ENCODE results near the gene ZFYVE28. TPM values are rescaled to one million over a fixed set of nuclear protein-coding genes. Genes with fewer than 3 reads are reported as not detected.

Gene ZFYVE28
- total RNA-seq, 1 donor from 2014 or later, result 2.0 TPM

DNA sequence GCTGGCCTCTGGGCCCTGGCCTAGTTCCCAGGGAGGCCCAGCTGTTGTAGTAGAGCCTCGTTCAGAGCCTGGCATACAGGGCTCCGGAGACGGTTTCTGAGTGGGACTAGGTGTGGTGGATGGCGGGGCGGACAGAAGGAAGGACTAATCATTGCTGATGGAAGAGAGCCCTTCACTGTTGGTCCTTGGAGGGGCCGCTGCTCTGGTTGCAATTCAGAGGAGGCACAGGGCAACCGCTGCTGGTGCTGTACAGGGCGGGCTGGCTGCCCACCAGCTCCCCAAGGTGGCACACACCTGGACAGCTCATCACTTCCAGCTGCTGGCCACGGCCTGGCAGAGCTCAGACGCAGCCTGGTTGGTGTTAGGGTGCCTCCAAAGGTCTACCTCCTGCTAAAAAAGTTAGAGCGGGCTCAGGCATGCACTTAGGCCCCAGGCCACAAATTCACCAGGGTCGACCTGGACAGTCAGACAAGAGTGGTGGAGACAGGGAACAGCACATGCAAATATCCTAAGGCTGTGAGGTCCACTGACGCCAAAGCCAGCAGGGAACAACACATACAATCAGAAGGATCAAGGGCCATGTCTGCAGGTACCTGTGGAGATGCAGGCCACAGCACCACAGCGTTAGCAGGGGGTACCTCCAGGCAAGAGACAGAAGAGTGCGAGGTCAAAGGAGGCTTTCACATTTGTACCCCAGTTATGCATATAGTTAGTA is 43.0 kb upstream of the ZFYVE28 start:
- Histone ChIP-seq H3K4me3 (ENCODE audit: low read depth, low read length) (no peak overlapping the region), H3K36me3 (ENCODE audit: control insufficient read depth, insufficient read depth, low read length) (no peaks in the 10 kb centered on the region), H3K27me3 (ENCODE audit: control insufficient read depth, insufficient read depth, low read length) (peaks cover 20% of the 10 kb centered on the region)
- no peak for DNase-seq (ENCODE audit: low read depth)
- TF ChIP-seq, protein P1, sequence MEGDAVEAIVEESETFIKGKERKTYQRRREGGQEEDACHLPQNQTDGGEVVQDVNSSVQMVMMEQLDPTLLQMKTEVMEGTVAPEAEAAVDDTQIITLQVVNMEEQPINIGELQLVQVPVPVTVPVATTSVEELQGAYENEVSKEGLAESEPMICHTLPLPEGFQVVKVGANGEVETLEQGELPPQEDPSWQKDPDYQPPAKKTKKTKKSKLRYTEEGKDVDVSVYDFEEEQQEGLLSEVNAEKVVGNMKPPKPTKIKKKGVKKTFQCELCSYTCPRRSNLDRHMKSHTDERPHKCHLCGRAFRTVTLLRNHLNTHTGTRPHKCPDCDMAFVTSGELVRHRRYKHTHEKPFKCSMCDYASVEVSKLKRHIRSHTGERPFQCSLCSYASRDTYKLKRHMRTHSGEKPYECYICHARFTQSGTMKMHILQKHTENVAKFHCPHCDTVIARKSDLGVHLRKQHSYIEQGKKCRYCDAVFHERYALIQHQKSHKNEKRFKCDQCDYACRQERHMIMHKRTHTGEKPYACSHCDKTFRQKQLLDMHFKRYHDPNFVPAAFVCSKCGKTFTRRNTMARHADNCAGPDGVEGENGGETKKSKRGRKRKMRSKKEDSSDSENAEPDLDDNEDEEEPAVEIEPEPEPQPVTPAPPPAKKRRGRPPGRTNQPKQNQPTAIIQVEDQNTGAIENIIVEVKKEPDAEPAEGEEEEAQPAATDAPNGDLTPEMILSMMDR (IDR thresholded peaks at IDR 0.05; ENCODE audit: insufficient read depth, low read length, poor library complexity, severe bottlenecking), result no peak

DNA sequence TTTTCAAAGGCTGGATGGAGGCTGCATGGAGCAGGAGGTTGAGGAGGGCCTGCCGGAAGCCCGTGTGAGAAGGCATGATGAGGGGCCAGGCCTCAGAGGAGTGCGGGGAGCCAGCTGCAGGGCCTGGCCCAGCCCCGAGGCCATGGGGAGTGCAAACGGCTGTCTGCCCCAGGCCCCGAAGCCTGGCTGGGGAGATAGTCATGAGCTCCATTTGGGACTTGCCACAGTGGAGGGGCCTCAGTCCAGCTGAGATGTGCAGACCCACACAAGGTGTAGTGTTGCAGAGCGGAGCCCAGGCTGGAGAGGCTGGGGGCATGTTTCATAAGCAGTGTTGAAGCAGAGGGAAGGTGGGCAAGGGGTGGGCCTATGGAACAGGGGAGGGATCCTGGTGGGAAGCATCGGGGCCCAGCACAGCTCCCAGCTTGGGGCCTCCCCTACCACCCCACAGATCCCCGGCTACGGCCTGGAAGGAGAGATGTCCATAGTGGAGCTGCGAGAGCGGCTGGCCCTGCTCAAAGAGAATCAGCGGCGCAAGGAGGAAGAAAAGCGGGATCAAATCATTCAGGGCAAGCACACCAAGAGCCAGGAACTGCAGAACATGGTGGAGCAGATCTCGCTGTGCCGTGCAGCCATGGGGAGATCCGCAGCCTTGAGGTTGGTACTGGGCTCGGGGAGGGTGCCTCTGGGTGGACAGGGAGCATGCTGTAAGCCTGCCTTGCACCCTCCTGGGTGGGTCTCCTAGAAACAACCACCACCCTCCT is 41.3 kb upstream of the ZFYVE28 start:
- Histone ChIP-seq H3K4me3 (ENCODE audit: low read depth, low read length) (no peak overlapping the region), H3K27me3 (ENCODE audit: control insufficient read depth, insufficient read depth, low read length) (peaks cover 20% of the 10 kb centered on the region), H3K36me3 (ENCODE audit: control insufficient read depth, insufficient read depth, low read length) (no peaks in the 10 kb centered on the region)
- TF ChIP-seq, protein P1 (IDR thresholded peaks at IDR 0.05; ENCODE audit: insufficient read depth, low read length, poor library complexity, severe bottlenecking), result no peak
- no peak for DNase-seq (ENCODE audit: low read depth)

DNA sequence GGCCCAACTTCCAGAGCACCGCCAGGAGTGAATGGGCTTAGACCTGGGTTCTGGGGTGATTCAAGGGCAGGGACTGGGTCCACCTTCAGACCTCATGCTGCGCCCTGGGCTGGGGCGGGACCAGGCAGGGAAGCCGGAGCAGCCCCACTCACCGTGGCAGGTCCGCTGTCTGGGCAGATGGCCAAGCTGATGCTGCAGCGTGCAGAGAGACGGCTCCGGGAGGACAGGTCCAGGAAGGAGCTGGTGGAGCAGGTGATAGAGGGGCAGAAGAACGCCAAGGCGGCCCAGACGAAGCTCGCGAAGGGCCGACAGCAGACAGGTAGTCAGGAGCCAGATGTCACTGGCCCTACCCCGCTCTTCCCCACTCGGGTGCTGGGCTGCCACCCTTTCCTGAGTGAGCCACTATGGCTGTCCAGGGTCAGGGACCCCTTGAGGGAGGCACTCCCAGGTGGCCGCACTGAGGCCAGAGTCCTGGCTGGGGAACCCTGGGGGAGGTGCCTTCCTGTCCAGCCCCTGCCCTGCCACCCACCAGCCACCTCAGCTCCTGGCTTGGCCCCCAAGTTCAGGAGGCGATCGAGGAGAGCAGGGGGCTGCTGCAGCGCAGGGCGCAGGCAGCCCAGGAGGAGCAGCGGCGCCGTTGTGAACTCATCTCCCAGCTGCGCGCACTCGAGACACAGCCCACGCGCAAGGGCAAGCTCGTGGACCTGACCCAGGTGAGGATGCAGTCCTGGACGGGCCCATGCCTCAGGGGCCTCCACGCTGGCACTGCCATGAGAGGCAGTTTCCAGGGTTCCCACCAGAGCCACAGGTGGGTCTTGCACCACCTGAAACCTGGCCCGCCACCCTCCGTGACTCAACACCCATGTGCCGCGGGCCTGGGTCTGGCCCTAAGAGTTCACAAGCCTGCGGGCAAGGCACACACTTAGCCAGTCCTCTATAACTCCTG is 40.4 kb upstream of the ZFYVE28 start:
- Histone ChIP-seq H3K4me3 (ENCODE audit: low read depth, low read length) (no peak overlapping the region), H3K36me3 (ENCODE audit: control insufficient read depth, insufficient read depth, low read length) (no peaks in the 10 kb centered on the region), H3K27me3 (ENCODE audit: control insufficient read depth, insufficient read depth, low read length) (peaks cover 20% of the 10 kb centered on the region)
- TF ChIP-seq, protein P1 (IDR thresholded peaks at IDR 0.05; ENCODE audit: insufficient read depth, low read length, poor library complexity, severe bottlenecking), result no peak
- DNase-seq (ENCODE audit: low read depth), result no peak

DNA sequence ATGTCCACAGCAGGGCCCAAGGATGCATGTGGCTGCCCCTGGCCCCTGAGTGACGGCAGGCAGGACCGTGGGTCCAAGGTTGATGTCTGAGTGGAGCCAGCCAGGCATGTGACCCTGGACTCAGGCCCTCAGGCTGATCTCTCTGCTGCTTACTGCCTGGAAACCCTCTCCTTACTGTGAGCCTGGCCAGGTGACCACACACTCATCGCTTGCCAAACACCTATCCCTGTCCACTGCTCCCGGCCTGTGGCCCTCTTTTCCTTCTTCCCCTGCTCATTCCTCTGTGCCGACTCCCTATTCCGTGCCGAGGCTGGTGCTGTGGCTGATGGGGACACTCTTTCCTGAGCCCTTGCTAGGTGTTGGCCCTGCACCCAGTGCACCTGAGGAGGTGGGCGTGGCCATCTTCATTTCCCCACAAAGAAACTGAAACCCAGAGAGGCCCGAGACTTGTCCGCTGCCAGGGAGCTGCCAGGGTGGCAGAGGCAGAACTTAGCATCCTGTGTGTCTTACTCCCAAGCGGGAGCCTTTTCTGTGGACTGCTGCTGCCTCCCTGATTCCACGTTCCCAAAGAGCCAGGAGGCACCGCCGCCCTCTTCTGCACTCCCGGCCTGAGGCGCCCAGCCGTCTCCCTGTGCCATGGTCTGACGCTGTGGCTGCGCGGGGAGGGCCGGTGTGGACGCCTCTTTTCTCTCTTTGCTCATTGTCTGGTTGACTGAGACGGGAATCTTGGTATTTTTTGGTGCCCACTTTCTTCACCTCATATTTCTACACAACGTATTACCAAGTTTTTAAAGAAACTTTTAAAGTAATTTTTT is 39.2 kb upstream of the ZFYVE28 start:
- no peak for DNase-seq (ENCODE audit: low read depth)
- Histone ChIP-seq H3K36me3 (ENCODE audit: control insufficient read depth, insufficient read depth, low read length) (no peaks in the 10 kb centered on the region), H3K4me3 (ENCODE audit: low read depth, low read length) (no peak overlapping the region), H3K27me3 (ENCODE audit: control insufficient read depth, insufficient read depth, low read length) (peaks cover 20% of the 10 kb centered on the region)
- TF ChIP-seq, protein P1 (IDR thresholded peaks at IDR 0.05; ENCODE audit: insufficient read depth, low read length, poor library complexity, severe bottlenecking), result no peak

All from kidney epithelial cell (primary cell).